ENCODE results near the gene GTF2E1.

- TF ChIP-seq CTCF (IDR thresholded peaks at IDR 0.05) (no peak), POLR2A (IDR thresholded peaks at IDR 0.05) (no peak)
These were observed 55.3 kb downstream of the GTF2E1 start for GRCh38 chr3:120797857-120798256.

All from esophagus squamous epithelium (tissue), 4 donors.